ENCODE results near the gene LMO1. TPM values are rescaled to one million over a fixed set of nuclear protein-coding genes. Genes with fewer than 3 reads are reported as not detected.

The LMO1 gene
- total and polyA plus RNA-seq, 2 of the 8 experiments (the other 6 are each of a cell fraction or from before 2014, with no cell fraction given), result 0.17 TPM; not detected in 1

- TF ChIP-seq SAP30 (IDR thresholded peaks at IDR 0.05; ENCODE audit: insufficient read depth, insufficient replicate concordance, low read length) (no peak), SRF (IDR thresholded peaks at IDR 0.05; ENCODE audit: low read depth, low read length) (no peak)
These were observed 19.4 kb upstream of the LMO1 start (continued) for GRCh38 chr11:8283100-8283464.
